ENCODE measurements around the gene RYR2. TPM values are rescaled to one million over a fixed set of nuclear protein-coding genes. Genes with fewer than 3 reads are reported as not detected.
A peak's percentile ranks its signal among the peaks of the same experiment; 100 is the strongest.

The RYR2 gene
- total RNA-seq, result 1 to 10 TPM in 2 of 4 donors, under 1 TPM in 2; 0.13 to 2.5 (median 0.88) TPM

DNA sequence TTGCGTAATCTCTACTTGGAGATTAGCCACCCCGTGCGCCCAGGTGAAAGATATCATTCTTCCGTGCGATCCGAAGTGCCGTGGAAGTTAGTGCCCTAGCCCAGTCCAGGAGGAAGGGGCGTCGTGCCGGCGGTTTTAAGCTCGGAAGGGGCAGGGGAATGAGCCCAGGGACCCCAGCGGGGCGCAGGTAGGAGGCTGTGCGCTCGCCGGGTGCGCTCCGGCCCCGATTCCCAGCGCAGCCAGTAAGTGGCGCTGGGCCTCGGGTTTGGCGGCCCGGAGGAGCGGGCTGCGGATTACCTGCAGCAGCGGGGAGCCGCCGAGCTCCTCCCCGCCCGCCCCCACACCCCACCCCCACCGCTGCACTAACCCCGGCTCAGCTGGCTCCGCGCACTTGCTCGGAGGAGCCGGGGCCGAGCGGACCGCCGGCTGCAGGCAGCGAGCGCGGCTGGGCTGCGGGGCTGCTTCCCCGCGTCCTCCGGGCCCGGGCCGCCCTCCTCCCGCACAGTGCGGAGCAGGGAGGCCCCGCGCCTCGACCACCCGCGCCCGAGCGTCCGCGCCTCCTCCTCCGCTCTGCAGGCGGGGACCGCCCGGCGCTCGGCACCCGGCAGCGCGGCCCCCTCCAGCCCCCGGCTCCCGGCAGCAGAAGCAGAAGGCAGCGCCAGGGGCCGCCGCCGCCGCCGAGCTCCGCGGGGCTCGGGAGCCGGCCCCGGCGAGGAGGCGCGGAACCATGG, at the start of gene RYR2:
Gene RYR2 (plus strand): TSS at position 390 of the 731 bp plus-strand sequence. CDS start 338 bp downstream, at position 728.
- Histone ChIP-seq H3K27ac (peak within 1 kb of the TSS in 1 of 4 donors; percentile 59), H3K4me3 (peak within 1 kb of the TSS in 3 of 4 donors; percentile 25 to 50 (median 29)), H3K36me3 (no peaks in the 10 kb centered on the region), H3K27me3 (peaks cover 0 to 17% of the 10 kb centered on the region in 2 donors), H3K9me3 (no peaks in the 10 kb centered on the region), H3K4me1 (peaks cover 0 to 11% (median 2%) of the 10 kb centered on the region in 4 donors)
- no peak for DNase-seq
- TF ChIP-seq POLR2A (IDR thresholded peaks at IDR 0.05), result no peak
- TF ChIP-seq, protein P1, sequence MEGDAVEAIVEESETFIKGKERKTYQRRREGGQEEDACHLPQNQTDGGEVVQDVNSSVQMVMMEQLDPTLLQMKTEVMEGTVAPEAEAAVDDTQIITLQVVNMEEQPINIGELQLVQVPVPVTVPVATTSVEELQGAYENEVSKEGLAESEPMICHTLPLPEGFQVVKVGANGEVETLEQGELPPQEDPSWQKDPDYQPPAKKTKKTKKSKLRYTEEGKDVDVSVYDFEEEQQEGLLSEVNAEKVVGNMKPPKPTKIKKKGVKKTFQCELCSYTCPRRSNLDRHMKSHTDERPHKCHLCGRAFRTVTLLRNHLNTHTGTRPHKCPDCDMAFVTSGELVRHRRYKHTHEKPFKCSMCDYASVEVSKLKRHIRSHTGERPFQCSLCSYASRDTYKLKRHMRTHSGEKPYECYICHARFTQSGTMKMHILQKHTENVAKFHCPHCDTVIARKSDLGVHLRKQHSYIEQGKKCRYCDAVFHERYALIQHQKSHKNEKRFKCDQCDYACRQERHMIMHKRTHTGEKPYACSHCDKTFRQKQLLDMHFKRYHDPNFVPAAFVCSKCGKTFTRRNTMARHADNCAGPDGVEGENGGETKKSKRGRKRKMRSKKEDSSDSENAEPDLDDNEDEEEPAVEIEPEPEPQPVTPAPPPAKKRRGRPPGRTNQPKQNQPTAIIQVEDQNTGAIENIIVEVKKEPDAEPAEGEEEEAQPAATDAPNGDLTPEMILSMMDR (IDR thresholded peaks at IDR 0.05), result peak in 2 of 6 experiments; percentile 7 to 9

DNA sequence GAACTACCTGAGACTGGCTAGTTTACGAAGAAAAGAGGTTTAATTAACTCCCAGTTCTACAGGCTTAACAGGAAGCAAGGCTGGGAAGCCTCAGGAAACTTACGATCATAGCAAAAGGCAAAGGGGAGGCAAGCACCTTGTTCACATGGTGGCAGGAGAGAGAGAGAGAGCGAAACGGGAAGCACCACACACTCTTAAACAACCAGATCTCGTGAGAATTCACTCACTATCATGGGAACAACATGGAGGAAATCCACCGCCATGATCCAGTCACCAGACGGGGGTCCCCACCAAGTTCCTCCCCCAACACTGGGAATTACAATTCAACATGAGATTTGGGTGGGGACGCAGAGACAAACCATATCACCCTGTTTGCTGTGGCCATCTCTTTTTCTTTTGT, 49.5 kb upstream of the RYR2 start:
- no peak for DNase-seq
- H3K4me3 ChIP-seq, result no peak overlapping the region
- no peaks in the 10 kb centered on the region for H3K36me3 ChIP-seq
- TF ChIP-seq, protein P1 (IDR thresholded peaks at IDR 0.05), result no peak
- TF ChIP-seq POLR2A (IDR thresholded peaks at IDR 0.05), result no peak
- no peak overlapping the region for H3K27ac ChIP-seq
- H3K27me3 ChIP-seq, result no peaks in the 10 kb centered on the region
- H3K9me3 ChIP-seq, result no peaks in the 10 kb centered on the region
- H3K4me1 ChIP-seq, result no peaks in the 10 kb centered on the region

DNA sequence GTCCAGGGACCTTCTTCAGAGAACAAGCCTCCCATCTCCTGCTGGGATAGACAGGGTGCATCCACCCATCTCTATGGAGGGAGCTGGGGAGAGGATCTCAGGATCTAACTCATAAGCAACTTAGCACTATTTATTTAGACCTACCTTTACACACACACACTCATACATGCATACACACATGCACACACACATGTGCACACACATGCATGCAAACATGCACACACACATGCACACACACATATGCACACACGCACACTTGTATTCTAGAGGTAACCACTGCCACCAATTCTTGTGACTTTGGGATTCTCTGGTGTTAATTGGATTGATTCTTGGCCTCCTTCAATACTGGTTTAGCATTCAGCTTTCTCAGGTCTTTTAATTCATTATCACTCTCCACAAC, 47.5 kb upstream of the RYR2 start:
- H3K36me3 ChIP-seq, result no peaks in the 10 kb centered on the region
- H3K4me3 ChIP-seq, result no peak overlapping the region
- no peaks in the 10 kb centered on the region for H3K4me1 ChIP-seq
- H3K9me3 ChIP-seq, result no peaks in the 10 kb centered on the region
- DNase-seq, result no peak
- TF ChIP-seq, protein P1 (IDR thresholded peaks at IDR 0.05), result no peak
- TF ChIP-seq POLR2A (IDR thresholded peaks at IDR 0.05), result no peak
- H3K27me3 ChIP-seq, result no peaks in the 10 kb centered on the region
- no peak overlapping the region for H3K27ac ChIP-seq

- no peak for DNase-seq
- Histone ChIP-seq H3K4me1 (no peaks in the 10 kb centered on the region), H3K36me3 (no peaks in the 10 kb centered on the region), H3K27ac (no peak overlapping the region), H3K9me3 (no peaks in the 10 kb centered on the region), H3K4me3 (no peak overlapping the region), H3K27me3 (no peaks in the 10 kb centered on the region)
- no peak for TF ChIP-seq POLR2A (IDR thresholded peaks at IDR 0.05)
- TF ChIP-seq, protein P1 (IDR thresholded peaks at IDR 0.05), result no peak
Measured at GRCh38 chr1:236997361-236997760, 44.6 kb upstream of the RYR2 start.

DNA sequence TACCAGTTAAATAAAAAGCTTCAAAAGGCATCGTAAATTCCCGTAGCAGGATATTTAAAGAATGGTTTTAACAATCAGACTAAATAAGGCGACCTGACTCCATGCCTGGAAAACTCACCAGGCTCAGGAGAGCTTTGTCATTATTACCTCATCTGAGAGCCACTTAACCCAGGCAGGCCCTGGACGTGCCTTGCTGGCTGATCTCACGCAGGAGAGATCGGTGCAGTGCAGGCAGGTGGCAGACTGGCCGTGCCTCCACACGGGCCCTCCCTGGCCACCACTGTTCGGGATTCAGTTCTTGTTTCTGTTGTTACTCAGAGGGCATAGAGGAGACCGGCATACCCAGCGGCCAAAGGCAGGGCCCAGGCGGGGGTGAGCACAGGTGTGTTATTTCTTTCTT, 44.1 kb upstream of the RYR2 start:
- DNase-seq, result no peak
- Histone ChIP-seq H3K4me1 (no peaks in the 10 kb centered on the region), H3K4me3 (no peak overlapping the region), H3K9me3 (no peaks in the 10 kb centered on the region), H3K27me3 (no peaks in the 10 kb centered on the region), H3K27ac (no peak overlapping the region), H3K36me3 (no peaks in the 10 kb centered on the region)
- TF ChIP-seq, protein P1 (IDR thresholded peaks at IDR 0.05), result no peak
- TF ChIP-seq POLR2A (IDR thresholded peaks at IDR 0.05), result no peak
